ENCODE results near the gene FCN1.
"Not testable (repeated sequence)": the region's sequence is repeated elsewhere in the genome, so short reads cannot be mapped to it uniquely, and the experiment has no call there.

The FCN1 gene

DNA sequence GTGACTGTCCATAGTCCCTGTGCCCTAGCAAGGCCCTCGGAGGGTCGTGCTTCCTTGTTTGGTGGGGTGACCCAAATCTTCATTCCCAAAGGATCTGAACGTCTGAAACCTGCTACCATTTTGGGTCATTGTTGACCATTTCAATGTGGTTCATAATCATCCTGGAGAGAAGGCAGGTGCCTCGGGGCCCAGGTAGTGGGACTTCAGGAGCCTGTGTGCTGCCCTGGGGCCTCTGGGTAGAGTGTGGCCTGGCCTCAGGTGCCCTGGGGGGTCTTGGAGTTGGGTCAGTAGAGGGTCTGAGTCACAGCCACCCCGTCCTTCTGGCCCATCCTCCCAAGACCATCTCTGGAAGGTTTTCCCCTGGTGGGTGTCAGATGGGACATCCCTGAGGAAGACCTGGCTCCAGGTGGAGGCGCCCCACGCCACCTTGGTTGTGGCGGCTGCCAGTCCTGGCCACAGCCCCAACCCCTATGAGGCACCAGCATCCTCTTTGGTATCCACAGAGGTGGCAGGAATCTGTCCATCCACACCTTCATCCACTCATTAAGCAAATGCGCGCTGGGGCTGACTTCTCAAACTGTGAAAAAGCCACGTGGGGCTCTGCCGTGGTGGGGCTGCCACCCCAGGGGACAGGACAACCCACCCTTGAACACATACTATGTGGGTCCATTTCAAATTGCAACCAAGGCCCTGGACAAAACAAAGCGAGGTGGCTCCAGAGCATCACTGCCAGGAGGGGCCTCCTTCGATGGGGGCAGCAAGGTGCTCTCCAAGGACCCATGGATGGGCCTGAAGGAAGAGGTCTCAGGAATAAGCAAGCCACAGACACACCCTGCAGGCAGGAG lies 41.6 kb upstream of the FCN1 start:
- H2AFZ ChIP-seq (ENCODE audit: low read length): no peak overlapping the region
- no peaks in the 10 kb centered on the region for H3K79me2 ChIP-seq (ENCODE audit: low read length)
- peaks cover 93% of the 10 kb centered on the region for H3K27me3 ChIP-seq (replicated peaks; ENCODE audit: insufficient read depth, low read length)
- no peaks in the 10 kb centered on the region for H4K20me1 ChIP-seq (ENCODE audit: insufficient read depth, low read length)
- no peak overlapping the region for H3K4me2 ChIP-seq (ENCODE audit: low read depth, low read length)
- TF ChIP-seq EZH2phosphoT487 (IDR thresholded peaks at IDR 0.05; ENCODE audit: low read length) (no peak), EZH2 (optimal IDR thresholded peaks at IDR 0.05; ENCODE audit: low read depth, low read length) (no peak)
- TF ChIP-seq, protein P1, sequence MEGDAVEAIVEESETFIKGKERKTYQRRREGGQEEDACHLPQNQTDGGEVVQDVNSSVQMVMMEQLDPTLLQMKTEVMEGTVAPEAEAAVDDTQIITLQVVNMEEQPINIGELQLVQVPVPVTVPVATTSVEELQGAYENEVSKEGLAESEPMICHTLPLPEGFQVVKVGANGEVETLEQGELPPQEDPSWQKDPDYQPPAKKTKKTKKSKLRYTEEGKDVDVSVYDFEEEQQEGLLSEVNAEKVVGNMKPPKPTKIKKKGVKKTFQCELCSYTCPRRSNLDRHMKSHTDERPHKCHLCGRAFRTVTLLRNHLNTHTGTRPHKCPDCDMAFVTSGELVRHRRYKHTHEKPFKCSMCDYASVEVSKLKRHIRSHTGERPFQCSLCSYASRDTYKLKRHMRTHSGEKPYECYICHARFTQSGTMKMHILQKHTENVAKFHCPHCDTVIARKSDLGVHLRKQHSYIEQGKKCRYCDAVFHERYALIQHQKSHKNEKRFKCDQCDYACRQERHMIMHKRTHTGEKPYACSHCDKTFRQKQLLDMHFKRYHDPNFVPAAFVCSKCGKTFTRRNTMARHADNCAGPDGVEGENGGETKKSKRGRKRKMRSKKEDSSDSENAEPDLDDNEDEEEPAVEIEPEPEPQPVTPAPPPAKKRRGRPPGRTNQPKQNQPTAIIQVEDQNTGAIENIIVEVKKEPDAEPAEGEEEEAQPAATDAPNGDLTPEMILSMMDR (IDR thresholded peaks at IDR 0.05; ENCODE audit: low read length): no peak
- no peak overlapping the region for H3K27ac ChIP-seq (ENCODE audit: low read length)
- no peaks in the 10 kb centered on the region for H3K36me3 ChIP-seq (replicated peaks; ENCODE audit: insufficient read depth, low read length)
- H3K4me1 ChIP-seq (ENCODE audit: low read length): no peaks in the 10 kb centered on the region
- no peaks in the 10 kb centered on the region for H3K9me2 ChIP-seq (replicated peaks; ENCODE audit: insufficient read depth, low read length)
- no peak overlapping the region for H3K4me3 ChIP-seq (ENCODE audit: low read length)
- H3F3A ChIP-seq (ENCODE audit: insufficient read depth, low read length): no peaks in the 10 kb centered on the region
- DNase-seq: no peak
- H3K9ac ChIP-seq (ENCODE audit: low read length): no peak overlapping the region
- no peaks in the 10 kb centered on the region for H3K9me3 ChIP-seq (replicated peaks; ENCODE audit: insufficient read depth, low read length)

DNA sequence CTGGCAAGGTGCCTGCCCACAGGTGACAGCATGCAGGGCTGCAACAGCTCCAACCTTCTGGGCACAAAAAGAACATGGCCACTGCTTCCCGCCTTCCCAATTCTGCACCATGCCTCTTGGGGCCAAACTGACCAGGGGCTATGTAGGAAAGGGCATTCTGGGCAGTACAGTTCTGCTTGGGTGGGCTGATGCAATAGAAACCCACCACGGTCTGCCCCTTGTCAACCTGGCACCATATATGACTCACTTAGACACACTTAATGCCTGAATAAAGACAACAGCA lies 40.2 kb upstream of the FCN1 start:
- no peaks in the 10 kb centered on the region for H3K79me2 ChIP-seq (ENCODE audit: low read length)
- H4K20me1 ChIP-seq (ENCODE audit: insufficient read depth, low read length): no peaks in the 10 kb centered on the region
- no peak overlapping the region for H3K27ac ChIP-seq (ENCODE audit: low read length)
- TF ChIP-seq EZH2phosphoT487 (IDR thresholded peaks at IDR 0.05; ENCODE audit: low read length) (no peak), EZH2 (optimal IDR thresholded peaks at IDR 0.05; ENCODE audit: low read depth, low read length) (no peak)
- TF ChIP-seq, protein P1 (IDR thresholded peaks at IDR 0.05; ENCODE audit: low read length): no peak
- no peak overlapping the region for H3K9ac ChIP-seq (ENCODE audit: low read length)
- no peak overlapping the region for H3K4me3 ChIP-seq (ENCODE audit: low read length)
- H3K36me3 ChIP-seq (replicated peaks; ENCODE audit: insufficient read depth, low read length): no peaks in the 10 kb centered on the region
- H3K9me2 ChIP-seq (replicated peaks; ENCODE audit: insufficient read depth, low read length): no peaks in the 10 kb centered on the region
- no peaks in the 10 kb centered on the region for H3K4me1 ChIP-seq (ENCODE audit: low read length)
- DNase-seq: no peak
- no peak overlapping the region for H2AFZ ChIP-seq (ENCODE audit: low read length)
- H3F3A ChIP-seq (ENCODE audit: insufficient read depth, low read length): no peaks in the 10 kb centered on the region
- no peaks in the 10 kb centered on the region for H3K9me3 ChIP-seq (replicated peaks; ENCODE audit: insufficient read depth, low read length)
- H3K4me2 ChIP-seq (ENCODE audit: low read depth, low read length): no peak overlapping the region
- H3K27me3 ChIP-seq (replicated peaks; ENCODE audit: insufficient read depth, low read length): peaks cover 92% of the 10 kb centered on the region

DNA sequence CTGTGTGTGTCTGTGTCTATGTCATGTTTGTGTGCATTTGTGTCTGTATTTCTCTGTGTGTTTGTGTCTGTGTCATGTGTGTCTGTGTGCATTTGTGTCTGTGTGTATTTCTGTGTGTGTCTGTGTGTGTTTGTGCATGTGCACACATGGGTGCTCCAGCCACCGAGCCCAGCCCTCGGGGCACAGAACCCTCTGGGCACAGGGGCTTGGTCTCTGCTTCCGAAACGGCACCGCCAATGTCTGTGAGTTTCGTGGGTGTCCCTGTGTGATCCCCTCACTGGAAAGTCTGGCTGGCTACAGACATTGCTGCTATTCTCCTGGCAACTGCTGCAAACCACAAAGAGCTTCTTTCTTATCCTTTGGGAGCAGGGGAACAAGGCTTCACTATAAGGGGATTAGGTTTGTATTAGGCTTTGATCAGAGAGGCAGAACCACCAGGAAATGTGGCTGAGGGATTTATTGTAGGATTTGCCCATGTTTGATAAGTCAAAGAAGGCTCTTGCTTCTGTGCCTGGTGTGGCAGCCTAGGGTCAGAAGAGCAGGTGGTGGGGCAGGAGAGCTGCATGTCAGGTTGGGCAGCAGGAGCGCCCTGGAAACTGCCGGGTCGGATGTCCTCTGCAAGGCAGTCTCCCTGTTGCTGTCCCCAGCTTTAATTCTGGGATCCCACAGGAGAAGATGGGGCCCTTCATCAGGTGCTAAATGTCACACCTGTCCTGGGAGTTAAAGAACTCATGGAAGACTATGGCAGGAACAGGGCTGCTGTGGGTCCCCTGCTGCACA lies 39.6 kb upstream of the FCN1 start:
- Histone ChIP-seq H3K4me1 (ENCODE audit: low read length) (no peaks in the 10 kb centered on the region), H3K27me3 (replicated peaks; ENCODE audit: insufficient read depth, low read length) (peaks cover 90% of the 10 kb centered on the region), H3F3A (ENCODE audit: insufficient read depth, low read length) (no peaks in the 10 kb centered on the region), H4K20me1 (ENCODE audit: insufficient read depth, low read length) (no peaks in the 10 kb centered on the region), H3K36me3 (replicated peaks; ENCODE audit: insufficient read depth, low read length) (no peaks in the 10 kb centered on the region), H3K4me3 (ENCODE audit: low read length) (no peak overlapping the region), H2AFZ (ENCODE audit: low read length) (no peak overlapping the region), H3K9me2 (replicated peaks; ENCODE audit: insufficient read depth, low read length) (no peaks in the 10 kb centered on the region), H3K9ac (ENCODE audit: low read length) (no peak overlapping the region), H3K79me2 (ENCODE audit: low read length) (no peaks in the 10 kb centered on the region), H3K4me2 (ENCODE audit: low read depth, low read length) (no peak overlapping the region), H3K9me3 (replicated peaks; ENCODE audit: insufficient read depth, low read length) (no peaks in the 10 kb centered on the region), H3K27ac (ENCODE audit: low read length) (no peak overlapping the region)
- TF ChIP-seq EZH2 (optimal IDR thresholded peaks at IDR 0.05; ENCODE audit: low read depth, low read length) (no peak), EZH2phosphoT487 (IDR thresholded peaks at IDR 0.05; ENCODE audit: low read length) (no peak)
- TF ChIP-seq, protein P1 (IDR thresholded peaks at IDR 0.05; ENCODE audit: low read length): no peak
- no peak for DNase-seq

DNA sequence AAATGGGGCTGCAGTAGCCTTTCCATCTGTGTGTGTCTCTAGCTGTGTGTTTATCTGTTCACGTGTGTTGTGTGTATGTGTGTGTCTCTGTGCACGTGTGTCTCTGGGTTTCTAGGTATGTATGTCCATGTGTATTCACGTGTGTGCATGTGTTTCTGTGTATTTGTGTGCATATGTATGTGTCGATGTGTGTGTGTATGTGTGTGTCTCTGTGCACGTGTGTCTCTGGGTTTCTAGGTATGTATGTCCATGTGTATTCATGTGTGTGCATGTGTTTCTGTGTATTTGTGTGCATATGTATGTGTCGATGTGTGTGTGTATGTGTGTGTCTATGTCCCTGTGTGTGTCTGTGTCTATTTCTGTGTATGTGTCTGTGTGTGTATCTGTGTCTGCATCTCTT lies 38.7 kb upstream of the FCN1 start:
- H3K79me2 ChIP-seq (ENCODE audit: low read length); H3K9me3 ChIP-seq (replicated peaks; ENCODE audit: insufficient read depth, low read length); H3K36me3 ChIP-seq (replicated peaks; ENCODE audit: insufficient read depth, low read length); H2AFZ ChIP-seq (ENCODE audit: low read length); H3K4me2 ChIP-seq (ENCODE audit: low read depth, low read length); H4K20me1 ChIP-seq (ENCODE audit: insufficient read depth, low read length); H3K9ac ChIP-seq (ENCODE audit: low read length); H3K4me3 ChIP-seq (ENCODE audit: low read length); DNase-seq; H3K9me2 ChIP-seq (replicated peaks; ENCODE audit: insufficient read depth, low read length); H3K4me1 ChIP-seq (ENCODE audit: low read length); H3F3A ChIP-seq (ENCODE audit: insufficient read depth, low read length); H3K27ac ChIP-seq (ENCODE audit: low read length): not testable (repeated sequence)
- H3K27me3 ChIP-seq (replicated peaks; ENCODE audit: insufficient read depth, low read length): peaks cover 90% of the 10 kb centered on the region
